ENCODE data around the gene KCNQ1.

- TF ChIP-seq POLR2A (IDR thresholded peaks at IDR 0.05) (no peak), CTCF (IDR thresholded peaks at IDR 0.05) (no peak)
Measured at GRCh38 chr11:2806351-2807024, 361.7 kb downstream of the KCNQ1 start.

Data from body of pancreas (tissue), 4 donors.